ENCODE measurements around the gene PTPRG.

The PTPRG gene

GRCh38 chr3:61808999-61809398, 247.6 kb downstream of the PTPRG start:
- no peaks in the 10 kb centered on the region for H3K36me3 ChIP-seq (replicated peaks)
- H3K4me3 ChIP-seq (ENCODE audit: low read depth, low read length) = no peak overlapping the region
- in situ Hi-C loops (cut with HindIII; ENCODE audit: low pct_ligation_motif_present, low sequenced_read_pairs) = no loop called here
- no peak for DNase-seq
- H3K27ac ChIP-seq = no peak overlapping the region
- no peak for TF ChIP-seq CTCF (IDR thresholded peaks at IDR 0.05; ENCODE audit: low read depth, low read length, missing control alignments)
- H3K27me3 ChIP-seq (replicated peaks) = no peaks in the 10 kb centered on the region

- DNase-seq = no peak
- in situ Hi-C loops (cut with HindIII; ENCODE audit: low pct_ligation_motif_present, low sequenced_read_pairs) = no loop called here
These were observed 248.5 kb downstream of the PTPRG start for GRCh38 chr3:61809879-61810278.

GRCh38 chr3:61810953-61811497, 249.7 kb downstream of the PTPRG start:
- H3K4me3 ChIP-seq (ENCODE audit: low read depth, low read length) = no peak overlapping the region
- in situ Hi-C loops (cut with HindIII; ENCODE audit: low pct_ligation_motif_present, low sequenced_read_pairs) = no loop called here
- H3K36me3 ChIP-seq (replicated peaks) = no peaks in the 10 kb centered on the region
- no peak for TF ChIP-seq CTCF (IDR thresholded peaks at IDR 0.05; ENCODE audit: low read depth, low read length, missing control alignments)
- DNase-seq = no peak
- H3K27me3 ChIP-seq (replicated peaks) = no peaks in the 10 kb centered on the region
- H3K27ac ChIP-seq = no peak overlapping the region

More at GRCh38 chr3:61809879-61810278, 248.5 kb downstream of the PTPRG start:
- no peak for TF ChIP-seq CTCF (IDR thresholded peaks at IDR 0.05; ENCODE audit: low read depth, low read length, missing control alignments)
- Histone ChIP-seq H3K36me3 (replicated peaks) (no peaks in the 10 kb centered on the region), H3K27me3 (replicated peaks) (no peaks in the 10 kb centered on the region), H3K27ac (no peak overlapping the region), H3K4me3 (ENCODE audit: low read depth, low read length) (no peak overlapping the region)

GRCh38 chr3:61811652-61812051, 250.3 kb downstream of the PTPRG start:
- no peaks in the 10 kb centered on the region for H3K27me3 ChIP-seq (replicated peaks)
- no peak for TF ChIP-seq CTCF (IDR thresholded peaks at IDR 0.05; ENCODE audit: low read depth, low read length, missing control alignments)
- in situ Hi-C loops (cut with HindIII; ENCODE audit: low pct_ligation_motif_present, low sequenced_read_pairs) = no loop called here
- H3K27ac ChIP-seq = no peak overlapping the region
- H3K36me3 ChIP-seq (replicated peaks) = no peaks in the 10 kb centered on the region
- no peak overlapping the region for H3K4me3 ChIP-seq (ENCODE audit: low read depth, low read length)
- no peak for DNase-seq

GRCh38 chr3:61812085-61812484, 250.7 kb downstream of the PTPRG start:
- in situ Hi-C loops (cut with HindIII; ENCODE audit: low pct_ligation_motif_present, low sequenced_read_pairs) = no loop called here
- TF ChIP-seq CTCF (IDR thresholded peaks at IDR 0.05; ENCODE audit: low read depth, low read length, missing control alignments) = no peak
- no peaks in the 10 kb centered on the region for H3K27me3 ChIP-seq (replicated peaks)
- DNase-seq = no peak
- H3K36me3 ChIP-seq (replicated peaks) = no peaks in the 10 kb centered on the region
- no peak overlapping the region for H3K27ac ChIP-seq
- H3K4me3 ChIP-seq (ENCODE audit: low read depth, low read length) = no peak overlapping the region

- in situ Hi-C loops (cut with HindIII; ENCODE audit: low pct_ligation_motif_present, low sequenced_read_pairs) = no loop called here
- TF ChIP-seq CTCF (IDR thresholded peaks at IDR 0.05; ENCODE audit: low read depth, low read length, missing control alignments) = no peak
- H3K4me3 ChIP-seq (ENCODE audit: low read depth, low read length) = no peak overlapping the region
These were observed 251.1 kb downstream of the PTPRG start for GRCh38 chr3:61812517-61812916.

More at GRCh38 chr3:61812517-61812916, 251.1 kb downstream of the PTPRG start:
- no peak for DNase-seq
- no peak overlapping the region for H3K27ac ChIP-seq
- no peaks in the 10 kb centered on the region for H3K36me3 ChIP-seq (replicated peaks)
- H3K27me3 ChIP-seq (replicated peaks) = no peaks in the 10 kb centered on the region

Measured in brain microvascular endothelial cell (primary cell).